Mesothelial cell of epicardium (in vitro differentiated cells): ENCODE measurements around the gene CKB. TPM values are rescaled to one million over a fixed set of nuclear protein-coding genes. Genes with fewer than 3 reads are reported as not detected.

Source experiments
- DNase-seq, 2 experiments: peaks; one replicate each; pipeline ENCODE4 v3.0.0; 2021; ENCODE audit warnings: low spot score in 2 of 2; ENCODE audit not compliant: unreplicated experiment in 2 of 2
- H3K27ac Mint-ChIP-seq: 2 replicates; pipeline ENCODE4 v1.8.0; 2021; ENCODE audit warnings: mixed read lengths
- H3K27me3 Mint-ChIP-seq: 2 replicates; pipeline ENCODE4 v1.8.0; 2021; ENCODE audit warnings: low read depth, mixed read lengths
- H3K36me3 Mint-ChIP-seq: 2 replicates; pipeline ENCODE4 v1.8.0; 2021; ENCODE audit warnings: mixed read lengths
- H3K4me1 Mint-ChIP-seq: 2 replicates; pipeline ENCODE4 v1.8.0; 2021; ENCODE audit warnings: mixed read lengths
- H3K4me3 Mint-ChIP-seq: 2 replicates; pipeline ENCODE4 v1.8.0; 2021; ENCODE audit warnings: mild to moderate bottlenecking, moderate library complexity, mixed read lengths
- H3K9me3 Mint-ChIP-seq: 2 replicates; pipeline ENCODE4 v1.8.0; 2021; ENCODE audit warnings: mixed read lengths
- CTCF ChIP-seq: fragments of 200-600 bp; sonication (generic); IDR thresholded peaks from one replicate; pipeline ENCODE4 v1.5.0; 2021; ENCODE audit warnings: antibody characterized with exemption; ENCODE audit not compliant: unreplicated experiment
- total RNA-seq: library from RNA; stranded (reverse); gene quantifications from 3 replicates; pipeline ENCODE4 v1.2.1, GENCODE V29; 2021

Gene CKB
- total RNA-seq, 1 donor from 2014 or later: 50.6 TPM

GRCh38 chr14:103531421-103532215 lies 9.0 kb upstream of the CKB start:
- DNase-seq: no peak
- Mint-ChIP-seq H3K27ac (no peak overlapping the region), H3K27me3 (no peaks in the 10 kb centered on the region), H3K4me1 (peaks cover 24% of the 10 kb centered on the region), H3K36me3 (no peaks in the 10 kb centered on the region), H3K4me3 (no peak overlapping the region), H3K9me3 (no peaks in the 10 kb centered on the region)
- no peak for TF ChIP-seq CTCF

DNA sequence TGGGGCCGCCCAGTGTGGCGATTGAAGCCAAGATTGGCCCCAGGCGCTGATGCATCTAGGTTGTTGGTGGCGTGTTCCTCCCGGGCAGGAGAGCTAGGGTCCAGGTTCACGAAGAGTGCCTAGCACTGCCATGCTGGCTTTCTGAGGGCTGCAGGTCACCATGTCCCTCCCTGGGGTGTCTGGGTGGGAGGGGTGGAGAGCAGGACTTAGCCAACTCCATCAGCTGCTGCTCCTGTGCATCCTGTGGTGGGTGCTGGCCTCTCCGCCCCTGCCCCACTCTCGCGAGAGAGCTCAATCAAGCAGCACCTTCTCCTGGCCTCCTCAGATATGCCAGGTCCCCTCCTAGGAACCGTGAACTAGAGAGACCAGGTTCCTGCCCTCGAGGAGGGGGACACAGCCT lies 8.2 kb upstream of the CKB start:
- H3K4me3 Mint-ChIP-seq: peak overlapping the region; percentile 93

GRCh38 chr14:103530390-103530789 lies 7.8 kb upstream of the CKB start:
- no peak for DNase-seq
- H3K4me1 Mint-ChIP-seq: peaks cover 32% of the 10 kb centered on the region
- TF ChIP-seq CTCF: no peak
- no peaks in the 10 kb centered on the region for H3K36me3 Mint-ChIP-seq
- no peaks in the 10 kb centered on the region for H3K9me3 Mint-ChIP-seq
- H3K27ac Mint-ChIP-seq: peak overlapping the region; percentile 16
- H3K27me3 Mint-ChIP-seq: peaks cover 7% of the 10 kb centered on the region
- peak overlapping the region; percentile 93 for H3K4me3 Mint-ChIP-seq

More for the DNA sequence above, 8.2 kb upstream of the CKB start:
- Mint-ChIP-seq H3K36me3 (no peaks in the 10 kb centered on the region), H3K27ac (no peak overlapping the region), H3K9me3 (no peaks in the 10 kb centered on the region), H3K4me1 (peaks cover 28% of the 10 kb centered on the region), H3K27me3 (peaks cover 3% of the 10 kb centered on the region)
- no peak for DNase-seq
- TF ChIP-seq CTCF: no peak

- peak overlapping the region; percentile 92 for H3K27ac Mint-ChIP-seq
- H3K27me3 Mint-ChIP-seq: peaks cover 14% of the 10 kb centered on the region
- no peaks in the 10 kb centered on the region for H3K36me3 Mint-ChIP-seq
- DNase-seq: no peak
- no peaks in the 10 kb centered on the region for H3K9me3 Mint-ChIP-seq
- peaks cover 40% of the 10 kb centered on the region for H3K4me1 Mint-ChIP-seq
- no peak for TF ChIP-seq CTCF
- peak overlapping the region; percentile 93 for H3K4me3 Mint-ChIP-seq
These were observed 7.0 kb upstream of the CKB start for GRCh38 chr14:103529383-103530365.

DNA sequence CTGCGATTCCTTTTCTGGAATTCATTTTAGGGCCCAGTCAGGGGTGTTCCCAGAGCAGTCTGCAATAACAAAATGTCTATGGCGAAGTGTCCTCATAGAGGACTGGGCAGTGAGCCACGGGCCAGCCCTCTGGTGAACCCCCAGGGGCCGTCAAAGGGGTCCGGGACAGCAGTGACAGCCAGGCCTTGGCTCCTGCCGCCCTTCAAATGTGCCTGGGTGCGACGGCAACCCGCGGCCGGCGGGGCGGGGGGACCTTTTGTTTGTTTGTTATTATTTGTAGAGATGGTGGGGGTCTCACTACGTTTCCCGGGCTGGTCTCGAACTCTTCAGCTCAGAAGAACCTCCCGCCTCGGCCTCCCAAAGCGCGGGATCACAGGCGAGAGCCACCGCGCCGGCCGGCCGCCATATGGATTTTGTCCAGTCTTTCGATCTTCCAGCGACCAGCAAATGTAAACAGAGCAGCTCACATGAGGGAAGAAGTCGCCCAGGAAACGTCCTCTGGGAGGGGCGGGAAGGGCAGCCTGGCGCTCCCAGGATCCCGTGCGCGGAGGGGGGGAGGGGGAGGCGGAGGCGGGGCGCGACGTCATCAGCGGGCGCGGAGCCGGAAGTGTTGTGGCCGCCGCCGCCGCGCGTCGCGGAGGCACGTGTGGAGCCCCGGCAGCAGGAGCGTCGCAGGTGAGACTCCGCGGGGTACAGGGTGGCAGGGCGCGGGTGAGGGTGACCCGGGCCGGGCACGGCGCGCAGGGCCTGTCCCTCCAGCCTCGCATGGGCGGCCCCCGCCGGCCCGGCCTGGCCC lies 6.2 kb upstream of the CKB start, which contains the start of gene TRMT61A:
TRMT61A (plus strand) TSS at position 610 of the 796 bp plus-strand sequence. CDS start 783 bp downstream, outside the sequence.
- peak within 1 kb of the TSS; percentile 93 for H3K4me3 Mint-ChIP-seq
- DNase-seq: peak; percentile 76 to 78
- no peaks in the 10 kb centered on the region for H3K36me3 Mint-ChIP-seq
- H3K4me1 Mint-ChIP-seq: peaks cover 41% of the 10 kb centered on the region
- TF ChIP-seq CTCF: no peak
- H3K9me3 Mint-ChIP-seq: no peaks in the 10 kb centered on the region
- peaks cover 23% of the 10 kb centered on the region for H3K27me3 Mint-ChIP-seq
- H3K27ac Mint-ChIP-seq: peak within 1 kb of the TSS; percentile 96
